HG02623 (cell line): ENCODE data around the gene GABRB1.
A peak's percentile ranks its signal among the peaks of the same experiment; 100 is the strongest.

Experiments used
- ATAC-seq: cut with Tn5 transposase; IDR thresholded peaks from one replicate; pipeline ENCODE4 v1.9.1; 2021; ENCODE audit warnings: moderate library complexity; ENCODE audit not compliant: unreplicated experiment

GABRB1 gene

GRCh38 chr4:47463235-47463956 lies 432.0 kb downstream of the GABRB1 start, which contains the start of gene COMMD8:
Gene COMMD8 (minus strand): TSS chr4:47463702. CDS start chr4:47463651, 51 bp downstream.
- peak; percentile 84 for ATAC-seq

- peak; percentile 23 for ATAC-seq
Observed at GRCh38 chr4:47465004-47465403, 433.6 kb downstream of the GABRB1 start.

- ATAC-seq, result no peak
Observed at GRCh38 chr4:47466056-47466785, 434.9 kb downstream of the GABRB1 start.

GRCh38 chr4:47468706-47469365 lies 437.5 kb downstream of the GABRB1 start:
- ATAC-seq, result no peak

GRCh38 chr4:47469951-47470350 lies 438.6 kb downstream of the GABRB1 start:
- no peak for ATAC-seq

GRCh38 chr4:47471064-47471463 lies 439.7 kb downstream of the GABRB1 start:
- no peak for ATAC-seq

GRCh38 chr4:47471591-47471990 lies 440.2 kb downstream of the GABRB1 start:
- ATAC-seq, result no peak

GRCh38 chr4:47473141-47473750 lies 441.9 kb downstream of the GABRB1 start:
- ATAC-seq, result no peak

- ATAC-seq, result no peak
Observed at GRCh38 chr4:47474799-47475198, 443.4 kb downstream of the GABRB1 start.

- ATAC-seq, result no peak
Observed at GRCh38 chr4:47475411-47475810, 444.0 kb downstream of the GABRB1 start.
